Right lobe of liver (tissue), 4 donors: ENCODE results near the gene PEX13.

Experiments
- POLR2A ChIP-seq: fragments of 450-650 bp; IDR thresholded peaks from one replicate; pipeline ENCODE4 v1.6.1; 2017; ENCODE audit warnings: antibody characterized with exemption, mild to moderate bottlenecking
- TF ChIP-seq, protein P1 (sequence below), 4 donors: fragments of 200-600 bp in 3 of 4; fragments of 450-650 bp in 1 of 4; IDR thresholded peaks; one replicate each; pipeline versions ENCODE4 v1.5.1 to v1.8.0; 2016 to 2022; ENCODE audit warnings: antibody characterized with exemption in 4 of 4, mild to moderate bottlenecking in 2 of 4
- donor health status: DM: no; HTN: no; CAD: no.
- donor health status: DM: no; HTN: no; CAD: no.
- donor health status: DM: no; HTN: yes; CAD: no.

- TF ChIP-seq, protein P1, sequence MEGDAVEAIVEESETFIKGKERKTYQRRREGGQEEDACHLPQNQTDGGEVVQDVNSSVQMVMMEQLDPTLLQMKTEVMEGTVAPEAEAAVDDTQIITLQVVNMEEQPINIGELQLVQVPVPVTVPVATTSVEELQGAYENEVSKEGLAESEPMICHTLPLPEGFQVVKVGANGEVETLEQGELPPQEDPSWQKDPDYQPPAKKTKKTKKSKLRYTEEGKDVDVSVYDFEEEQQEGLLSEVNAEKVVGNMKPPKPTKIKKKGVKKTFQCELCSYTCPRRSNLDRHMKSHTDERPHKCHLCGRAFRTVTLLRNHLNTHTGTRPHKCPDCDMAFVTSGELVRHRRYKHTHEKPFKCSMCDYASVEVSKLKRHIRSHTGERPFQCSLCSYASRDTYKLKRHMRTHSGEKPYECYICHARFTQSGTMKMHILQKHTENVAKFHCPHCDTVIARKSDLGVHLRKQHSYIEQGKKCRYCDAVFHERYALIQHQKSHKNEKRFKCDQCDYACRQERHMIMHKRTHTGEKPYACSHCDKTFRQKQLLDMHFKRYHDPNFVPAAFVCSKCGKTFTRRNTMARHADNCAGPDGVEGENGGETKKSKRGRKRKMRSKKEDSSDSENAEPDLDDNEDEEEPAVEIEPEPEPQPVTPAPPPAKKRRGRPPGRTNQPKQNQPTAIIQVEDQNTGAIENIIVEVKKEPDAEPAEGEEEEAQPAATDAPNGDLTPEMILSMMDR (IDR thresholded peaks at IDR 0.05), result no peak
- TF ChIP-seq POLR2A, result no peak
These were observed 27.7 kb downstream of the PEX13 start for GRCh38 chr2:61045226-61045625.
